GM03348 (cell line): Measurements from ENCODE around the gene ASPSCR1.
A peak's percentile ranks its signal among the peaks of the same experiment; 100 is the strongest.

Source experiments
- DNase-seq: peaks from one replicate; pipeline ENCODE4 v3.0.0; 2012; ENCODE audit warnings: low spot score

Gene ASPSCR1

GRCh38 chr17:81999976-82000802 is 22.8 kb downstream of the ASPSCR1 start:
- no peak for DNase-seq

DNA sequence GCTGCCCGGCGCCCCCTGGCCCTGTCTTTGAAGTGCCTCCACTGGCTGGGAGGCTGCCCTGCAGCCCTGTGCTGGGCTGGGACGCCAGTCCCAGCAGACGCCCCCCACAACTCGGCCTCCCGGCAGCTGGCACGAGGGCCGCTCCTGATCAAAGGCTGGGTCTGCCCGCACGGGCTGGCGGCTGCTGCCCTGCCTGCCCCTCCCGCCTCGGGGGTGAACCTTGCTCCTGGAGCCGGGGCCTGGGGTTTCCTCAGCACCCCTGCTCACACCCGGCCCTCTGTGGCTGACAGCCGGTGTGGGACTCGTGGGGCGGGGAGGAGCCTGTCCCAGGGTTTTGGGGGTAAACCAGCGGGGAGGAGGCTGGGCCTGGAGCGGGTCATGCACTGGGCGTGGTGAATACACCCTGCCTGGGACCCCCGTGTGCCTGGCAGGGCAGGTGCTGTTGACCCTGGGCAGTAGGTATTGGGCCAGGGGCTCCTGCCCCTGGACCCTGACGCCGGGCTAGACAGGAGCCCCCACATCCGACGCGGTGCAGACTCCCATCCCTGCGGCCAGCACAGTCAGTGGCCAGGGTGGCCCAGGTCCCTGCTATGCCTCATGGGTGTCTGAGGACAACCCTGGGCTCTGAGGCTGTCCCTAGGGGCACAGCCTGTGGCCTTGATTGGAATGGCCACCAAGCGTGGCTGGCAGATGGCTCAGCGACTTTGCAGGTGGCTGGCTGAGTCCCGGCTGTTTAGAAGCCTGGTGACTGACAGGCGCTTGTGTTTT is 23.6 kb downstream of the ASPSCR1 start:
- DNase-seq: no peak

- DNase-seq: no peak
Measured at GRCh38 chr17:82001571-82002056, 24.2 kb downstream of the ASPSCR1 start.

DNA sequence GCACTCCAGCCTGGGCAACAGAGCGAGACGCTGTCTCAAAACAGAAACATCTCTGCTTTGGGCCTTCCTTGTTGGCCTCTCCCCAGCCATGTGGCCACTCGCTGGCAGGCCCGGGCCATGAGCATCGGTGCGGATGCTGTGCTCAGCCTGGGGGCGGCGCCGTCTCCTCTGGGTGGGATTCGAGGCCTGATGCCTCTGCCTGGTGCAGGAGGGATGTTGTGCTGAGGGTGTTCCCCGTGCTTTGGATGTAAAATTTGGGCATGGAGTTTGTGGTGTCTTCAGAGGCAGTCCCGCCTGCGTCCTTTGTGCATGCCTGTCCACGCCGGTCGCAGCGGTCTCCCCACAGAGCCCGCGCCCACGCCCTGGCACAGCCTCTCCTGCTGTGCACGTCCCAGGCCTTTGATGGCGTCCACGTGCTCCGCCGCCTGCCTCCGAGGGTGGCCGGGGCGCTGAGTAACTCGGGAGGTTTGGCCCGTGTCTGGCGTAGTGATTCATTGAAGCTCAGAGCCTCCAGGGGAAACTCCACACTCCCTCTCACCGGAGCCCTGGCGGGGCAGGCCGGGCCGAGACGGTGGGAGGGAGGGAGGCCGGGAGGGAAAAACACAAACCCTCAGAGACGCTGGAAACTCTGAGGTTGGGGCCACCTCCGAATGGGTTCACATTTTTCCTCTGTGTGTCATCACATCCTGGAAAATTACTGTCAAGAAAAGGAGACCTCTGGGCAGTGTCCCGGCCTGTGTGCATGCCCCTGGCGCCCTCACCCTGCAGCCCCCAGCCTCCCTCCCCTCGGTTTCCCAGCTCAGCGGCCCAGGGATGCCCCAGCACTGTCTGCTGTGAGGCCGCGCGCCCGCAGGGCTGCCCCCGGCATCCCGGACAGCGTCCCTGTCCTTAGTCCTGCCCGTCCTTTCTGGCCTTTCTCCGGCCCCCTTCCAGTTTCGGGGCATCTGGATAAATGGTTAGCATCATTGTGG is 26.3 kb downstream of the ASPSCR1 start:
- DNase-seq: peak; percentile 96

- DNase-seq: no peak
Measured at GRCh38 chr17:82004517-82005455, 27.4 kb downstream of the ASPSCR1 start.

DNA sequence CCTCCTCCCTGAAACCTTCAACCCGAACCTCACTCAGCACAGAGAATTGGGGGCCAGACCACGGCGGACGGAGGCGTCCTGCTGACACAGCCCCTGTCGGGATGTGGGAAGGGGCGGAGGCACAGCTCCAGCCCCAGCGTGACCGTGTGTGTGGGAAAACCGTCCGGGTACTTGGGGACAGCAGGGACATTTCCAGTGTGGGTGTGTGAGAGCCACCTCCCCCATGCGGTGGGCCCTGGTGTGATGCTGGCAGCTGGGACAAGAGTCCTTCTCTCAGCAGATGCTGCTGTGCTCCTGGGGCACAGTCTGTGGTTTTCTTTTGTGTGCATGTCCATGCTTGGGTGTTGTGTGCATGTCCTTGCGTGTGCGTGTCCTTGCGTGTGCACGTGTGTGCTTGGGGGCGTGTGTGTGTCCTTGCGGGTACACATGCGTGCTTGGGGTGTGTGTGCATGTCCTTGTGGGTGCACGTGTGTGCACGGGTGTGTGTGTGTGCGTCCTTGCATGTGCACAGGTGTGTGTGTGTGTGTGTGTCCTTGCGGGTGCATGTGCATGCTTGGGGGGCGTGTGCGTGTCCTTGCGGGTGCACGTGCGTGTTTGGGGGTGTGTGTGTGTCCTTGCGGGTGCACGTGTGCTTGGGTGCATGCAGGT is 28.4 kb downstream of the ASPSCR1 start:
- DNase-seq: no peak

DNA sequence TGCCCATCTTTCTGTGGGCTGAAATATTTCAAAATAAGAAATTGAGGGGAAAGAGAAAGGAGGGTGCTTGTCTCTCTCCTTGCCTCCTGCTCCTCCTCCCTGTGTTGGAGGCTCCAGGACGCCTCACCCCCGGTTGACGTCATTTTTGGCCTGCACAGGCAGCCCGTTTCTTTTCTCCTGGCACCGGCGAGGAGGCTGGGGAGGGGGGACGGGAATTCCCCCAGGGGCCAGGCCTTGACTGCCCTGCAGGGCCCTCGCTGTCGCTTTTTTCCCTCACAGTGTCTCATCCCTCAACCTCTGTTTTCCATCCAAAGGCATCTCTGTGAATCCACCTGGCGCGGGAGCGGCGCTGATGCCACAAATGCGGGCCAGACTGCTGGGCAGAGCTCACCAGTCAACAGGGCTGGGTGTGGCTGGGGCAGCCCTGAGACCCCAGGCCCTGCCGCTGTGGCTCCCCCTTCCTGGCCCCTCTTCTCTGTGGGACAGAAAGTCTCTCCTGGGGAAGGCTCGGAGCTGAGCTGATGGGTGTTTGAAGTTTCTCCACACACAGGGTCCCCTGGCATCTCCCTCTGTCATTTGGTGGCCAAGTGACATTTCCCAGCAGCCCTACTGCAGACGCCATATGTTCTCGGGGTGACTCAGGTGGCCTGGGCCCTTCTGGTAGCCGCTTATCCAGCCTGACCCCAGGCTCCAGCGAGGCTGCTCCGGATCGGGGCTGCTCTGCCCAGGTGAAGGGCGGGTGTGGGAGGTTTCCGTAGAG is 29.2 kb downstream of the ASPSCR1 start:
- peak; percentile 69 for DNase-seq

DNA sequence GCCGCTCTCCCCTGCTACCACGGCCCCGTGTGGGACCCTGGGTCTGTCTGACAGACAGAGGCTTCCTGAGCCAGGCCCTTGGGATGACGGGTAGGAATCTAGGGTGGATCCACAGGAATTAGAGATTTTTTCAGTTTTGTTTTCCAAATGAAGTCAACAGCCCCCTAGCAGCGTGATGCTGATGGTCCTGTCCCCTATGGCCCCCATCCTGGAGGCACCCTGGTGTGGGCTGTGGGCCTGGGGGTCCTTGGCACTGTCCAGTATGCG is 29.7 kb downstream of the ASPSCR1 start:
- DNase-seq: no peak

DNA sequence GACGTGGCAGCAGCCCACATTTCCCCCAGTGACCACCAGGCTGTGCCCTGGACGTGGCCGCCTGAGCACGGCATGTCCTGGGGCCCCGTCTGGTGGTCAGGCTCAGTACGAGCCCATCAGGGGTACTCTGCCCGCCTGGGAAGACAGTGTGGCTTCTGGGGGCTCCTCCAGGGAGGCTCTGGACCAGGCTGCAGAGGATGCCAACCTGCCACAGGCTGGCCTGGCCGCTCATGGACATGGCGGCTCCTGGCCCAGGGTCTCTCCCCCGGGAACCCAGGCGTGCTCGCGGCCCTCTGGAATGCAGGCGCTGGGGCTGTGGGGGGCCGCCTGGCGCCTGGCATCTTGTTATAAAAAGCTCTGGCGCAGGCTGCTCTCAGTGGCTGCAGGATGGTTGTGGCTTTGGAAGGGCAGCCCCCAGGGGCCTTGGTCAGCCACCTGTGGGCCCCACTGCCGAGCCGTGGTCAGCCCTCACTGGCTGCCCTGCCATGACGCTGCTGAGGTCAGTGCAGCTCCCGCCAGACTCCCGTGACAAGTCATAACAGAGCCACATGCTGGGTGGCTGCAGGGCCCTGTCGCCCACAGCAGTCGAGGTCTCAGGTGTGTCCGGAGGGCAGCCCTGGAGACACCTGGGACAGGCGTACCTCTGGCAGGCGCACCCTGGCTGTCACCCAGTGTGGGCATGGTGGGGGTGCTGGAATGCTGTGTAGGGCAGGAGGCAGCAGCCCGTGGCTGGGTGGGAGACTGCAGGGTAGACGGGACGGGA is 30.2 kb downstream of the ASPSCR1 start:
- no peak for DNase-seq

DNA sequence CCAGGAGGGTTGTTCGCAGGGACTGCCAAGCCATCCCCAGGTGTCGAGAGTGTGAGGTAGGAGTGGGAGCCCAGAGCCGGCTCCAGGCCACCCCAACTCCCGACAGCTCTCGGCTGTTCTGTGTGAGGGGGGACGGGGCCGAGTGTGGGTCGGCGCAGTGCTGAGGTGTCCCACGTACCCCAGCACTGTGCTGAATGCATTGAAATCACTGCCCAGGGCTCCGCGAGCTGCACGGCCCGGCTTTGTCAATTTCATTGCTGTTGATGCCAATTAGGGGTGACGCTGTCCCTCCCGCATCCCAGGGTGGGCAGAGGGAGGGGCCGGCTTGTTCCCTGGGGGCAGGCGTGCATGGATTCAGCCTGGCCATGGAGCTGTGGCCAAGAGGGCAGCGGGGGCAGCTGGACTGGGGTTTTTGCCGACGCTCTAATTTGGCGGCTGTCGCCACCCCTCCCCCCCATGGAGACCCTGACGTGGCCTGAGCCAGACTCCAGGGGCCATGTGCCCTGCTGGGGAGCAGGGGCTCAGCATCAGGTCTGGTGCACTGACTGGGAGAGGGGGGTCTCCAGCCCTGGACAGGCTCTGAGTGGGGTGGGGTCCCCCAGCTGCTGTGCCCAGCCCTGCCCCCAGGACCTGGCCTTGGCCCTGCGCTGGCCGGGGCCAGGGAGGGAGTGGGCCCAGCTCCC is 31.0 kb downstream of the ASPSCR1 start:
- no peak for DNase-seq

DNA sequence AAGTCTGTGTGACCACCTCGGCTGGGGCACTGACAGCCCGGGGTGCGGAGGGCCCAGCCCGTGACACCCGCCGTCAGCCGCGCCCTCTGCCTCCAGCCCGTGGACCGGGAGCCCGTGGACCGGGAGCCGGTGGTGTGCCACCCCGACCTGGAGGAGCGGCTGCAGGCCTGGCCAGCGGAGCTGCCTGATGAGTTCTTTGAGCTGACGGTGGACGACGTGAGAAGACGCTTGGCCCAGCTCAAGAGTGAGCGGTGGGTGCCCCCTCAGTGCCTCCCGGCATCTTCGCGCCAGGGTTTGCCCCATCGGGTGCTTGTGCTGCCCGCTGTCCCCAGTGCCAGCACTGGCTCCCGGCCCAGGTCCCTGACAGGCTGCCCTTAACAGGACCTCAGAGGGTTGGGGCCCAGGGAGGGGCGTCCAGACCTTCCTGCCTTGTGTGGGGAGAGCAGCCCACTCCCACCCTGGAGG is 31.5 kb downstream of the ASPSCR1 start:
- DNase-seq: no peak

DNA sequence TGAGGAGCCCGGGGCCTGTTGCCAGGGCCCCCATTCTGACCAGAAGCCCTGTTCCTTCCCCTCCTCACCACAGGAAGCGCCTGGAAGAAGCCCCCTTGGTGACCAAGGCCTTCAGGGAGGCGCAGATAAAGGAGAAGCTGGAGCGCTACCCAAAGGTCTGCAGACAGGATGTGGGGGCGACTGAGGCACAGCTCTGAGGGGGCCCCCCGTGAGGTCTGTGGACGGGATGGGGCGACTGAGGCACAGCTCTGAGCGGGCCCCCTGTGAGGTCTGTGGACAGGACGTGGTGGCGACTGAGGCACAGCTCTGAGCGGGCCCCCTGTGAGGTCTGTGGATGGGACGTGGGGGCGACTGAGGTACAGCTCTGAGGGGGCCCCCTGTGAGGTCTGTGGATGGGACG is 32.0 kb downstream of the ASPSCR1 start:
- DNase-seq: no peak

GRCh38 chr17:82010575-82011525 is 33.4 kb downstream of the ASPSCR1 start:
- no peak for DNase-seq

GRCh38 chr17:82011617-82012187 is 34.3 kb downstream of the ASPSCR1 start:
- no peak for DNase-seq

- no peak for DNase-seq
Measured at GRCh38 chr17:82012261-82012639, 34.8 kb downstream of the ASPSCR1 start.

DNA sequence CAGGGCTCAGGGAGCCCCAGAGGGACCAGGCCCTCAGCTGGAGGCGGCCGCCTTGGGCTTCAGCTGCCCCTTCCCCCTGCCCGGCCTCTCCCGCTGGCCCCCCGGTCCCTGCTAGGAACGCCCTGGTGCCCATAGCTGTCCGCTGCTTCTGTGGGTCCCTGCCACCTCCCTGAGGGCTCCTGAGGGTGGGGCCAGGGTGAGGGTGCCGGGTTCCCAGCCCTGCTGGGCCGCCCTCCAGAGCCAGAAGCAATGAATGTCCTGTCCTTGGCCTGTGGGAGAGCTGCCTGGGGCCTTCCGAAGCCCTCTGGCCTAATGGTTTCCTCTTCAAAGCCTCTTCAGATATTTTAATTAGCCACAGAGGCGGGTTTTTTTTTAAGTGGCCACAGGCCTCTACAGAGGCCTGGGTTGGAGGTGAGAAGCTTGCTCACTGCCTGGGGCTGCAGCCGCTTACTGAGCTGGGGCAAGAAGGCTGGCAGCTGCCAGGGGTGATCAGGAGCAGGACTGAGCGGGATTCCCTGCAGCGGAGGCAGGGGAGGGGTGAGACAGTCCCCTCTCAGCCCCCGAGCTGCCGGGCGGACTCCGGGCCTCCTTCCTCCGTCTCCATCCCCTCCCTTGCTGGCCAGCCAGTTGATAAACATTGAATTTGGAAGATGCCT is 35.3 kb downstream of the ASPSCR1 start:
- no peak for DNase-seq
